ENCODE results near the gene FIBP. TPM values are rescaled to one million over a fixed set of nuclear protein-coding genes. Genes with fewer than 3 reads are reported as not detected.

Gene FIBP
- total and polyA plus RNA-seq, 10 of the 15 experiments (the other 5 are each of a cell fraction or from before 2014, with no cell fraction given), result 65.1 to 182 (median 94.6) TPM

DNA sequence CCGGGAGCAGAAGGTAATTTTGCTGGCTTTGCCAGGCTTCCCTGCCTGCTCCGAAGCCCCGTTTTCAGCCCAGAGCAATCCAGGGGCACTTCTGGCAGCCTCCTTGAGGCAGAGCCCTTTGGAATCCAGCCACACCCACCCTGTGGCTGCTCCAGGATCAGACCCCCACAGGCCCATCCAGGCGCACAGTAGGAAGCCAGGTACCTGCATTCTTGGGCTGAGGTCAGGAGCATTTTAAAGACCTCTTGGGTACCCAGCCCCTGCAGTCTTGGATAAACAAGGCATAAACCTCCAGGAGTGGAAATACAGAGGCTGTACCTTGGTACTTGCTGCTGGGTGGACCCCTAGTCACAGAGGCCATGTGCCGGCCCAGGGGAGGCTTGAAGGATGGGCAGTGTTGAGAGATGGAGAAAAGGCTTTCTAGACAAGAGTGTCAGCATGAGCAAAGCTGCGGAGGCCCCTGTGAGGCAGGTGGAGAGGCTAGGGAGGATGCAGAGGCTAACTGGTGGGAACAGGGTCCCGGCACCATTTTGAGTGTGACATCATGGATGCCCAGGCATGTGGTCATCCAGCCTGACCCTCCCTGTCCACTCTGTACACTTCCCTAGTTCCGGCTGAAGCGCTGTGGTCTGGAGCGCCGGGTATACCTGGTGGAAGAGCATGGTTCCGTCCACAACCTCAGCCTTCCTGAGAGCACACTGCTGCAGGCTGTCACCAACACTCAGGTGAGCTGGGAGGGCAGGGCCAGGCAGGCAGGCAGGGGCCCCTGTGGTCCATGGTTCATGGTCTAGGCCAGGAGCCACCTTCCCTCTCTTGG is 24.2 kb downstream of the FIBP start:
- in situ Hi-C loops (cut with MboI), result loop anchor here (25.0 kb wide), 1 partner anchor 1627 kb away; the partner anchor contains the start of genes DNAJC4, FKBP2, NUDT22 and PPP1R14B
- peaks cover 23 to 38% of the 10 kb centered on the region in 2 experiments for H3K36me3 ChIP-seq (ENCODE audit: control insufficient read depth in 2 of 2, insufficient read depth in 2 of 2, low read length in 1 of 2)
- ChIA-PET CTCF (interaction anchor here (1.4 kb wide), 1 partner anchor 23 kb away, joined by 3 read pairs; no protein-coding TSS in a partner anchor), RAD21 (ENCODE audit: unreplicated experiment) (no interaction called here), SMC1A (ENCODE audit: uncharacterized antibody, unreplicated experiment) (no interaction called here), POLR2A (no interaction called here)
- WGBS (ENCODE audit: insufficient coverage, insufficient replicate concordance, low lambda C conversion rate, missing lambda C conversion rate), result 82% methylated on average over 12 of the region's 12 CpGs
- H4K20me1 ChIP-seq (ENCODE audit: control insufficient read depth, insufficient read depth), result no peaks in the 10 kb centered on the region; the same call in 1 of the 2 replicates
- intact Hi-C loops (cut with micrococcal nuclease; ENCODE audit: unreplicated experiment), result no loop called here
- no peak overlapping the region for H3K4me3 ChIP-seq
- no TSS peak for BruUV-seq (replicated peaks)
- ATAC-seq (no peak), FAIRE-seq (no peak), DNase-seq (ENCODE audit: low read depth, low spot score) (no peak)
- H3K9ac ChIP-seq (ENCODE audit: control insufficient read depth, insufficient read depth, low read length), result no peak overlapping the region
- no peaks in the 10 kb centered on the region for H3K27me3 ChIP-seq (replicated peaks in 1 of 2; ENCODE audit: control insufficient read depth in 2 of 2, insufficient read depth in 2 of 2, low read length in 1 of 2)
- H3K27ac ChIP-seq (ENCODE audit: control insufficient read depth, insufficient read depth), result no peak overlapping the region
- no peak for TF ChIP-seq NR2C1 (IDR thresholded peaks at IDR 0.05)
- TF ChIP-seq ZNF622 (IDR thresholded peaks at IDR 0.05), result no peak
- TF ChIP-seq, protein P1, sequence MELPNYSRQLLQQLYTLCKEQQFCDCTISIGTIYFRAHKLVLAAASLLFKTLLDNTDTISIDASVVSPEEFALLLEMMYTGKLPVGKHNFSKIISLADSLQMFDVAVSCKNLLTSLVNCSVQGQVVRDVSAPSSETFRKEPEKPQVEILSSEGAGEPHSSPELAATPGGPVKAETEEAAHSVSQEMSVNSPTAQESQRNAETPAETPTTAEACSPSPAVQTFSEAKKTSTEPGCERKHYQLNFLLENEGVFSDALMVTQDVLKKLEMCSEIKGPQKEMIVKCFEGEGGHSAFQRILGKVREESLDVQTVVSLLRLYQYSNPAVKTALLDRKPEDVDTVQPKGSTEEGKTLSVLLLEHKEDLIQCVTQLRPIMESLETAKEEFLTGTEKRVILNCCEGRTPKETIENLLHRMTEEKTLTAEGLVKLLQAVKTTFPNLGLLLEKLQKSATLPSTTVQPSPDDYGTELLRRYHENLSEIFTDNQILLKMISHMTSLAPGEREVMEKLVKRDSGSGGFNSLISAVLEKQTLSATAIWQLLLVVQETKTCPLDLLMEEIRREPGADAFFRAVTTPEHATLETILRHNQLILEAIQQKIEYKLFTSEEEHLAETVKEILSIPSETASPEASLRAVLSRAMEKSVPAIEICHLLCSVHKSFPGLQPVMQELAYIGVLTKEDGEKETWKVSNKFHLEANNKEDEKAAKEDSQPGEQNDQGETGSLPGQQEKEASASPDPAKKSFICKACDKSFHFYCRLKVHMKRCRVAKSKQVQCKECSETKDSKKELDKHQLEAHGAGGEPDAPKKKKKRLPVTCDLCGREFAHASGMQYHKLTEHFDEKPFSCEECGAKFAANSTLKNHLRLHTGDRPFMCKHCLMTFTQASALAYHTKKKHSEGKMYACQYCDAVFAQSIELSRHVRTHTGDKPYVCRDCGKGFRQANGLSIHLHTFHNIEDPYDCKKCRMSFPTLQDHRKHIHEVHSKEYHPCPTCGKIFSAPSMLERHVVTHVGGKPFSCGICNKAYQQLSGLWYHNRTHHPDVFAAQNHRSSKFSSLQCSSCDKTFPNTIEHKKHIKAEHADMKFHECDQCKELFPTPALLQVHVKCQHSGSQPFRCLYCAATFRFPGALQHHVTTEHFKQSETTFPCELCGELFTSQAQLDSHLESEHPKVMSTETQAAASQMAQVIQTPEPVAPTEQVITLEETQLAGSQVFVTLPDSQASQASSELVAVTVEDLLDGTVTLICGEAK (IDR thresholded peaks at IDR 0.05; ENCODE audit: borderline replicate concordance), result no peak
- TF ChIP-seq ASH2L (IDR thresholded peaks at IDR 0.05; ENCODE audit: borderline replicate concordance, low read depth), result no peak
- TF ChIP-seq MYB (IDR thresholded peaks at IDR 0.05; ENCODE audit: borderline replicate concordance, low read depth, low read length), result no peak
- no peak for TF ChIP-seq BRCA1 (IDR thresholded peaks at IDR 0.05; ENCODE audit: low read depth, low read length)
- TF ChIP-seq, protein P2, sequence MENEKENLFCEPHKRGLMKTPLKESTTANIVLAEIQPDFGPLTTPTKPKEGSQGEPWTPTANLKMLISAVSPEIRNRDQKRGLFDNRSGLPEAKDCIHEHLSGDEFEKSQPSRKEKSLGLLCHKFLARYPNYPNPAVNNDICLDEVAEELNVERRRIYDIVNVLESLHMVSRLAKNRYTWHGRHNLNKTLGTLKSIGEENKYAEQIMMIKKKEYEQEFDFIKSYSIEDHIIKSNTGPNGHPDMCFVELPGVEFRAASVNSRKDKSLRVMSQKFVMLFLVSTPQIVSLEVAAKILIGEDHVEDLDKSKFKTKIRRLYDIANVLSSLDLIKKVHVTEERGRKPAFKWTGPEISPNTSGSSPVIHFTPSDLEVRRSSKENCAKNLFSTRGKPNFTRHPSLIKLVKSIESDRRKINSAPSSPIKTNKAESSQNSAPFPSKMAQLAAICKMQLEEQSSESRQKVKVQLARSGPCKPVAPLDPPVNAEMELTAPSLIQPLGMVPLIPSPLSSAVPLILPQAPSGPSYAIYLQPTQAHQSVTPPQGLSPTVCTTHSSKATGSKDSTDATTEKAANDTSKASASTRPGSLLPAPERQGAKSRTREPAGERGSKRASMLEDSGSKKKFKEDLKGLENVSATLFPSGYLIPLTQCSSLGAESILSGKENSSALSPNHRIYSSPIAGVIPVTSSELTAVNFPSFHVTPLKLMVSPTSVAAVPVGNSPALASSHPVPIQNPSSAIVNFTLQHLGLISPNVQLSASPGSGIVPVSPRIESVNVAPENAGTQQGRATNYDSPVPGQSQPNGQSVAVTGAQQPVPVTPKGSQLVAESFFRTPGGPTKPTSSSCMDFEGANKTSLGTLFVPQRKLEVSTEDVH (IDR thresholded peaks at IDR 0.05; ENCODE audit: low read depth, partially characterized antibody), result no peak
- no peak for TF ChIP-seq IKZF1 (conservative IDR thresholded peaks at IDR 0.05)
- H3K4me2 ChIP-seq (ENCODE audit: control insufficient read depth, insufficient read depth), result no peak overlapping the region
- no peak overlapping the region for H2AFZ ChIP-seq (ENCODE audit: control insufficient read depth, low read depth, low read length)
- H3K9me3 ChIP-seq (replicated peaks; ENCODE audit: control insufficient read depth, insufficient read depth, low read length), result no peaks in the 10 kb centered on the region
- H3K4me1 ChIP-seq (ENCODE audit: control insufficient read depth, insufficient read depth, low read length), result peaks cover 15% of the 10 kb centered on the region
- H3K79me2 ChIP-seq (ENCODE audit: control insufficient read depth, insufficient read depth, low read length), result peaks cover 21% of the 10 kb centered on the region

Data from GM12878 (cell line).